Activated CD4-positive, alpha-beta T cell treated with anti-CD3 and anti-CD28 coated beads, Interleukin-2, amount 50 U/mL, for 16 hours (primary cell): ENCODE data around the gene C1QL2.

Experiments used
- DNase-seq: peaks from one replicate; pipeline ENCODE4 v3.0.0-alpha.2; 2020

The C1QL2 gene

DNA sequence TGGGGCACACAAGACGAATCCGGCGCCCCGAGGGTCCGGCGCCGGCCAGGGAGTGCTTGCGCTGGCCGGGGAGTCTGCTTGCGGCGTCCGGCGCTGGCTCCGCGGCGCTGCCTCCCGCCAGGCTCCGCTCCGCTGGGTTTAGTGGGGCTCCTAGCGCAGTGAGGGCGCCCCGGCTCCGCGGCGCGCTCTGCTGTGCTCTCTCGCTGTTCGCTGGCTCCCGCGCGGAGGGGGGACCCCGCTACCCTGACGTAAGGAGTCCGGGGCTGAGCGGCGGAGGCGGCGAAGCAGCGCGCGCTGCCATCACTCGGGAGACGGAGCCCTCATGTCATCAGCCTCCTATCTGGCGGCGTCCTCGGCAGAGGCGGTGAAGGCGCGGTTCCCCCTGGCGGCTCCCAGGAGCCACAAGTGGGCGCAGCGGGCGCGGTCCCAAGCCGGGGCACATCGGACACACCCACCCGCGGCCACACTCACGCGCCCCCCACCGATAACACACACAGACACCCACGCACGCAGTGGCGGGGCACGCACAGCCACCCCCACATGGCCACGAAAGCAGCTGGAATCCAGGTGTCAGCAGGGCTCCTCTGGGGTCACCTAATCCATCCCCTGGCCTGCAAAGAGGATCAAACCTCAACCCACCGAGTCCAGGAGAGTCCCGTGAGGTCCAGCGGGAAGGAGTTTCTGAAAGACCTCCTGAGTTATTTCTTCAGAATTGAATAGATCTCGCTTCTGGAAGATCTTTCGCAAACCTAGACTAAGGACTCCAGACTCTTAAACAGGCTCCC is at the start of gene C1QL2:
C1QL2 (minus strand) TSS at position 189 of the 785 bp plus-strand sequence. CDS start 482 bp downstream, outside the sequence.
- DNase-seq: no peak

DNA sequence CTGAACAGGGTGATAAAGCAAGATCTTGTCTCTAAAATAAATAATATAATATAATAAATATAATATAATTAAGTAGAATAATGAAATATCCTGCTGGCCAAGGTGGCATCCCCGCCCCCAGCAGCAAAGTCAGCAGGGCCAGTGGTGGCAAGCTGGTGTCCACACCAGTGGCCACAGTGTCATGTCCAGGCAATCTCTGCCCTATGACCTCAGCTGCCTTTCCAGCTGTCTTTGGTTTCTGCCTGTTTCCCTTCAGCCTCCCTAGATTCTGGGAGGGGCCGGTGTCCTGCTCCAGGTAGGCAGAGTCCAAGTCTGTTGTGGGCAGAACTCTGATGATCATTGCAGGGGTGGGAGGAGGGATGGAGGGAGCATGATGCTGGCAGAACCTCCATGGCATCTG is 48.9 kb upstream of the C1QL2 start:
- DNase-seq: no peak

DNA sequence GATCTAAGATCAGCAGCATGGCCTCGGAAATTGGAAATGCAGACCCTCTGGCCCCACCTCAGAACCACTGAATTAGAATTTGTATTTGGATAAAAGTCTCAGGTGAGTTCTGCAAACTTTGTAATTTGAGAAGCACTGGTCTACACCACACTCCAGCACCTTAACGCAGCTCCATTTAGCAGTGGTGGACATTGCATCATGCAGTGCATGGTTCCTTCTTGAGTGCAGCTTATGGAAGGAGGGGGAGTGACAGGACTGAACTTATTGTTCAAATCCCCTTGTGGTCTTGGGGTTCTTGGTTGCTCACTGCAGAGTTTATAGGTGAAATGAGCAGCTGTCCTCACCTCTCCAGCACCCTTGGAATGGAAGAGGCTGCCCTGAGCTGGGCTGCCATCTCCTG is 47.6 kb upstream of the C1QL2 start:
- no peak for DNase-seq

DNA sequence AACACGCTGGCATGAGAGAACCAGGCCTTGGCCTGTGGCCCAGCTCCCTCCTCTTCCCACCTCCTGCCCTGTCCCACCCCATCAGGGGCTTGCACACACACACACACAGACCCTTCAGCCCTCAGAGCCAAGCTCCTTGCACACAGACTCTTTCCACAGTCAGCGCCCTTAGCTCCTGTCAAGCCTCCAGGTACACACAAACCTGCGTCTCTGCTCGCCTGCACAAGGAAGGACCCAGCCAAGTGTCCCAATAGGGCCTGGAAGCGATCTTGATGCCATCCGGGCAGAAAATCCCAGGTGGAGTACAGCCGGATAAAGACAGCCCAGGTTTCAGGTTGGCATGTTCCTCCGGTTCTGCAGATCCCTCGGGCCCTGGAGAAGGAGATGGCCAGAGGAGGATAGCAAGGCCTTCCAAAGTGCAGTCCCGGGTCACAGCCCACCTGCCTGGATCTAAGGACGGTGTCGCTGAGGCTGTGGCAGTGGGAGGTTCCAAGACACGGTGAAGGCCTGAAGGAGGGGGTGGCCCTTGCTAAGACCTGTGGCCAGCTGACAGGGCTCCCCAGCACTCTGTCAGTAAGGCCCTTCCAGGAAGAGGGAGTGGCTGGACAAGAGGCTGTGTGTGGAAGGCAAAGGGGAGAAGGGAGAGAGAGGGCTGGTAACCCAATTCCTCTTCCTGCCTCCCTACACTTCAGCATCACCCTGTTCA is 46.6 kb upstream of the C1QL2 start:
- no peak for DNase-seq

DNA sequence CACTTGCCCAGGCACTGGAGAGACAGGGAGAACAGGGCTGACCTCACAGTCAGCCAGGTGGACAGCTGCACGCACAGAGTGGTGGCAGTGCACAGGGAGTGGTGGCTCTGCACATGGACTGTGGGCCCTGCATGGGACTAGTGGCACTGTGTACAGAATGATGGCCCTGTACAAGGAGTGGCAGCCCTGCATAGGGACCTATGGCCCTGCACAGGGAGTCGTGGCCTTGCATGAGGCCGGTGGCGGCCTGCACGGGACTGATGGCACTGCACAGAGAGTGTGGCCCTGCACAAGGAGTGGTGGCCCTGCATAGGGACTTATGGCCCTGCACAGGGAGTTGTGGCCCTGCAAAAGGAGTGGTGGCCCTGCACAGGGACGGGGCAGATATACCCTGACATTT is 46.0 kb upstream of the C1QL2 start:
- DNase-seq: no peak

DNA sequence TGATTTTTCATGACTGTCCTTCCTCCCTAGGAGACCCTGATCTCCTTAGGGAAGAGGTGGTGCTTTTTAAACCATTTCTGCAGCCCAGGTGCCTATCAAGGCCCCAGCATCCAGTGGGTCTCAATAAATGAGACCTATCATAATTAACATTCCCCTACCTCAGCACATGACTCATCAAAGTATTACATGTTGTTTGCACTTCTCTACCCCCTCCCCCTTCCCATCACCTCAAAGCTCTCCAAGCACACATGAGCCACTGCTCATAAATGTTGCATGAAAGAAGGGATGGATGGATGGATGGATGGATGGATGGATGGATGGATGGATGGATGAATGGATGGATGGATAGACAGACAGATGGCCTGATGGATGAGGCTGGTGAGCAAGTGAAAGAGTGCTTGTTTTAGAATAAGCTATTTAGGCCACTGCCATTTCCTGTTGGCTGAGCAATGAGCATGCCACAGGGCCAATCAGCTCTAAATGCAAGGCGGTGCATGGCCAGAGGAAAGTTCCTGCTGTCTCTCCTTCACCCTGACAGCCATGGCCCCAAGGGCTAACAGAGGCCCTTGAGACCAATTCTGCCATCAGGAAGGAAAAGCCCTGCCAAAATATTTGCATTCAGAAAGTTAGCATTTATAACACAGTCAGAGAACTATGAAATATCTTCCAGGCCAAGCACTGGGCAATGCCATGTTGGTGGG is 44.2 kb upstream of the C1QL2 start:
- DNase-seq: no peak

DNA sequence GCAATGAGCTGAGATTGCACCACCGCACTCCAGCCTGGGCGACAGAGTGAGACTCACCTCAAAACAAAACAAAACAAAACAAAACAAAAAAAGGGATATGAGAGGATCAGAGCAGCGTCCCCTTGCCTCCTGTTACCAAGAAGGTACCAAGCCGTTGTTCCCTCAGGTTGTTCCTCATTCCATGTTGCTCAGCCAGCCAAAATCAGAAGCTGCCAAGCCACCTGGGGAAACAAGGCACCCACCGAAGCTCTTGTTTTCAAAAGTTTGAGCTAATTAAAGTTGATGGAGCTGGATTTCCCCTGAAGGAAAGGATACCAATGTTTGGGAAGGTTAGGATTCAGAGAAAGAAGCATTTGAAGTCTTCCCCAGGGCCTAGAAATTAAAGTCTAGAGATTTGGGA is 43.3 kb upstream of the C1QL2 start:
- DNase-seq: no peak

DNA sequence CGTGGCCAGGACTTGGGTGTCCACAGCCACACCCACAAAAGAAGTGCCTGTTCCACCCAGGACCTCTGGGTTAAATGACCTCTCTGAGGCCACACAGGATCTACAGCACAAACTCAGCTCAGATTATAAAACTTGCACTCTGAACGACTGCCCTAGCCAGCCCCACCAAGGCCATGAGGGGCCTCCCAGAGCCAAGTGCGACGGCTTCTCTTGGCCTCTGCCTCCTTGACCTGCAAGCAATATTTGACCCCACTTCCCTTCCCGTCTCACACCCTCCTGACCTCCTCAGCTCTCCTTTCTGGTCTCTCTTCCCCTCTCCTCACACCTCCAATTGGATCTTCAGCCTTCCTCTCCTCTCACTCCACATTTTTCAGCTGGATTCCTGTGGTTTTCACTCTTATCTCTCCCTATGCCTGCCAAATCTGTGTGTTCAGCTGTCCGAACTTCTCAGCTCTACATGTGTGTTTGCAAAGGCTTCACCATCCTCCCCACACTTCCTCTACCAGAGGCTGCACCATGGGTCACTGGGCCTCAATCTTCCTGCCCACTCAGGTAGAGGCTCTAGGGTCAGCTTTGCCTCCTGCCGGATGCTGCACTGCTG is 39.8 kb upstream of the C1QL2 start:
- DNase-seq: no peak

DNA sequence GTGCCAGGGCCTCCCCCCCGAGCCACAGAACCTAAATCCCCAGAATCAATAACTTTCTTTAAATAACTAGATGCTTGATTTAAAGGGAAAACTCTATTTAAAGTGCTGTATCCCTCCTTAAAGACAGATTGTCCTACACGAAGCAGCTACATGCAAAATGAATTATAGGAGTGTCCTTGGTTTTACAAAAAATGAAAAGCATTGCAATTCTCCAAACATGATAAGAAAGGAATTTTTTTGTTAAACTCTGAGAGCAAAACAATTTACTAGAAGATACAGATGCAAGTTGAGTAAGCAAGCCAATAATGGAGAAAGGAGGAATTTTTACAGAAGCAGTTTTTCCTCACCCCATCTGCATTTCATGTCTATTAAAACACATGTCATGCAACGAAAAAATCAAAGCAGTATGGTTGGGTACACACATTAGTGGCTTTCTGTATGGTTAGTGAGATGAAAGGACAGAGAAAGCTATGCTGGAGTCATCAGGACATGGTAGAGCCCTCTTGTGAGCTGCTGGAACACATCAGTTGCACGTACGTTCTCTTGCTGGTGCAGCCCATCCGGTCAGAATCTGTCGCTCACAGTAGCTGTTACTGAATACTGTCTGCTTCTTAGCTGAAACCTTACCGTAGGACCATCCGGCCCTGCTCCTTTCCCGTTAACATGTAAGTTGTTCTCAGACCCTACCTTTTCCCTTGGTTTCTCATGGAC is 39.1 kb upstream of the C1QL2 start:
- DNase-seq: no peak

DNA sequence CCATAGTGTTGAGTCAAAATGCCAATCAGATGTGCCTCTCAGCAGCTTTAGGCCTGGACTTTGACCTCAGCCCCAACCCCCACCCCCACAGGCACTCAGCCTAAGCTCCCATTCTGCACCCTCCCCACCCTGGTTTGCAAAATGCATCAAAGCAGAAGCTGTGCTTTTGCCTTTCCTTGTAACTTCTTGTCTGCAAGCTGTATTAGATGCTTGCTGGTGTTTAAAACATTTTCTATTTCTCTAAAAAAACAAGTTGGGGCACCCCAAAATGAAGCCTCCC is 38.5 kb upstream of the C1QL2 start:
- DNase-seq: no peak

DNA sequence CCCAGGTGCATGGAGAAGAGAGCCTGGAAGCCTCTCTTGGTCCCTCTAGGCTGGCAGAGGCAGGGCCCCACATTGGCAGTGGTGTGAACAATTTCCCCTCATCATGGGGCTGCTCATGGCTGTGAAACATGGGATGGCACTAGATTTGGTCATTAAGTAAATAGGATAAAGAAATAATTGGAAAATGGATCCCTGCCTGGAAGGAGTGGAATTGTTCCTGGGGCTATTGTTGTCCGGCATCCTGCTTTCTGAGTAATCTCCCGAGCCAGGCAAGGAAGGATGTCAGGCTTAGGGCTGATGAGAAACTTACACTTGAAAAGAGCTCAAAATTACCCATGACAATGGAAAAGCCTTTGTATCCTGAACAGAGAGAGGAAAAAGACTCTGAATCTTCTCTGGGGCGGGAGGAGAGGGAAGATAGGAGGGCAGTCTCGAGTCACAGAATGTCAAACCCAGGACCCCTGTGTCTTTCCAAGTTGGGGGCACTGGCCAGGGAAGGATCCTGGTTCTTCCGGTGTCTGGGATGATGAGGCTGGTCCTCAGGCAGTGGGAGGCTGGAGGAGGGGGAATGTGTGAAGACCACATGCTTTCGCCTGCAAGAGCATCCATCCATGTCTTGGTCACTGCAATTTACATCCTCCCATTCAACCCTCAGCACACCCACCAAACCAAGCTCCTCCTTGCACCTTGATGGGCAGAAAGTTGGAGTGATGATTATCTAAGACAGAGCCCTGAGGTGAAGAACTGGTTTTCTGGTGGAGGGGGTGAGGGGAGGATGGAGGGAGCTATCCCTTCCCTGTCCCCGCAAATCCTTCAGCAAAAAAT is 38.0 kb upstream of the C1QL2 start:
- DNase-seq: no peak

DNA sequence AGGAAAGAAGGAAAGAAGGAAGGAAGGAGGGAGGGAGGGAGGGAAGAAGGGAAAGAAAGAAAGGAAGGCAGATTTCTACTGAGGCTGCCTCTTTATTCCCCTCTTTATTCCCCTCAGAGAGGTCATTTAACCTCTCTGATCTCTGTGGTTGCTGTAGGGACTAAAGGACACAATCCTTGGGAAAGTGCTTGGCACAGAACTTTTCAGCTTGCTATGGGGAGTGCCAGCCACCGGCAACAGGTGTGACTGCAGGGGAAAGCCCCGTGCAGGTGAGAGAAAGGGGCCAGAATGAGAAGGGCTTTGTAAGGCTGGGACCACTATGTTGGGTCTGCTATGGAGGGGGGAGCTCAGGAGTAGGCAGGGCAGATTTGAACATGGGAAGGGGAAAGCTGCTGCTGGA is 37.3 kb upstream of the C1QL2 start:
- DNase-seq: no peak

DNA sequence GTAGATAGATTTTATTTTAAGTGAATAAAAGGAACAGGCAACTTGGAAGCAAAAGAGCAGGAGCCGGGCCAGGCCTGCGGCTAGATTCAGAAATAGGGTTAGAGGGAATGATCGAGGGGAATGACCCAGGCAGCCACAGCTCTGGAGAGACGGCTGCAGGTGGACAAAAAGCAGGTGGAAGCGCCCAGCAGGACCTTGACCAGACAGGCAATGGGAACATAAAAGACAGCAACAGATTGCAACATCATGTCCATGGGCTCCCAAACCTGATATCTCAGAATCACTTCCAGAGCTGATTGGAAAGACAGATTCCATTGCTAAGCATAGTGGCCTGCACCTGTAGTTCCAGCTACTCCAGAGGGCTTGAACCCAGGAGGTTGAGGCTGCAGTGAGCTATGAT is 36.5 kb upstream of the C1QL2 start:
- DNase-seq: no peak

DNA sequence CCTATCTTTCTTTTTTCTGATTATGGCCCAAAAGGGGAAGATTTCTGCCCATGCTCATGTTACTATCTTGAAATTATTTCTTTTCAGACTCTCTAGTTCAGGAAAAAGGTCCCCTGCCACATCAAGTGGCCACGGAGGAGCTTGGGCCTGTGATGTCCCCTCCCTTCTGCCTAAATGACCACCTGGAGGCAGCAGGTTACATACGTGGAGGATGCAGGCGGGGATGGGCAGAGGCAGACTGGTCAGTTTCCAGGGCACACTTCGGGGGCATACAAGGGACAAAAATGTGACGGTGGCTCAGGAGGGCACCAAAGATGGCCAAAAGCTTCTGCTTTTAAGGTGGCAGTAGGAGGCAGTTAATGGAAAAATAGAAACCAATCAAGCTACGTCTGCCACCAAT is 34.3 kb upstream of the C1QL2 start:
- DNase-seq: no peak

DNA sequence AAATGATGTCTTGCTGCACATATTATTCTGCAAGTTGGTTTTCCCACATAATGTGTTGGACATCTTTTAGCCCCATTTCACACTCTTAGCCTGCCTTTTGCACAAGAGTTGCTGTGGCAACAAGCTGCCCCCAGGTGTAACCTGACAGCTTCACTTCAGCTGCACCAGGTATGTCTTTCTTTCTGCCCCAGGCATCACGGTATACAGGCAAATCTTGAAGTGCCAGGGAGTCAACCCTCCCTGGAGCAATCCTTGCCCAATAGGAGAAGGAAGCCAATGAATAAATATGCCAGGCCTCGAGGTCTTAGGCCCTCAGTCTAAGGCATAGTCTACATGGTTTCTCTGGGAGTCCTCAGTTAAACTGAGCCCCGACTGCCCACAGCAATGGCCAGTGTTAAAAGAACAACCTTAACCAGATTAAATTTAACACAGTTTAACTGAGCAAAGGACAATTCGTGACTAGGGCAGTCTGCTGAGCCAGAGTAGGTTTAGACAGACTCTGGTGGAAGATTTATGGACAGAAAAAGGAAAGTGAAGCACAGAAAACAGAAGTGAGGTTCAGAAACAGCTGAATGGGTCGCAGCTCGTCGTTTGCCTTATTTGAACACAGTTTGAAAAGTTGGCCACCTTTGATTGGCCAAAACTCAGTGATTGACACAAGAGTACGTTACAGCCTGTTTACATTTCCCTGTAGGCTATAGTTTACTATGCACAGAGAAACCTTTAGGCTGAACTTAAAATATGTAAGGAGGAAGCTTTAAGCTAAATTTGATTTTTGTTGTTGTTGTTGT is 32.0 kb upstream of the C1QL2 start:
- no peak for DNase-seq

DNA sequence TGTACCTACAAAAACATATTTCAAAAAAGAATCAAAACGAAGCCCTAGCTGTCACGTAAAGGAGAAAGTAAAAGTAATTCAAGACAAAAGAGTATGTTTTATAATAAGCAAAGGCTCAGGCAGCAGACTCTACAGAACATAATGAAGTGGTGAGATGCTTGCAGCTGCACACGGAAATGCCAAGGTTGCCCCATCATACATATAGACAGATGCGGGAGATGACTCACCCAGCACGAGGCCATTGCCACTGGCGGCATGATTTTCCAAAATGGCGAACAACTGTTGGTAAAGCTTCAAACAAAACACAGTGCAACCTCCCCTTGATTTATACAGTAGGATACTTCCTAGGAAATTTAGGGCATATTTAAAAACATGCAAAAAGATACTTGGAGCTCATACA is 26.0 kb upstream of the C1QL2 start:
- DNase-seq: no peak

DNA sequence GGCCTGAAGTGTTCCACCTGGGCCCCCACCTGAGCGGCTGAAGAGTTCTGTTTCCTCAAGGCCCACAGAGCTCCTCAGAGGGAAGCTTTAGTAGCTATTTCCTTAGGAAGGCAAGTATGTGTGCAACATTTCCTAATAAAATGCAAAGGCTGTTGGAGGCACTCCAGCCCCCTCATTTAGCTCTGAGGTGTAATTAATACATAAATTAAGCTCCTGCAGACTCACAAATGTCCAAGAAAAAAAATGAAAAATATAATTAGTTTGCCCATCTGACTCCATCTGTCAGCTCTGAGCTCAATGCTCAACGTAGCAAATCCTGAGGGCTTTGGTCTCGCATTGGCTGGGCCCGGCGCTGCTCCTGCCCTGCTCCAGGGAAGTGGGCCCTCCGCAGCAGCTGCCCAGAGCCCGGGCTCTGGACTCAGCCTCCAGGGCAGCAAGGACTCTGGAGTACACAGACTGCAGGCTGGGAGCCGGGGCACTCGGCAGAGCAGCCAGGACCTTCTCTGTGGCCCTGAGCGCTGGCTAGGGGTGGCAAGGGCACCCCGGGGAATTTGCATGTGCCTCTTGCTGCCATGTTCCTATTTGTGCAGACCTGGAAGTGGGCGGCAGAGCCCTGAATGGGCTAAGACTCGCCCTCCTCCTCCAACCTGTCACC is 23.4 kb upstream of the C1QL2 start:
- no peak for DNase-seq

DNA sequence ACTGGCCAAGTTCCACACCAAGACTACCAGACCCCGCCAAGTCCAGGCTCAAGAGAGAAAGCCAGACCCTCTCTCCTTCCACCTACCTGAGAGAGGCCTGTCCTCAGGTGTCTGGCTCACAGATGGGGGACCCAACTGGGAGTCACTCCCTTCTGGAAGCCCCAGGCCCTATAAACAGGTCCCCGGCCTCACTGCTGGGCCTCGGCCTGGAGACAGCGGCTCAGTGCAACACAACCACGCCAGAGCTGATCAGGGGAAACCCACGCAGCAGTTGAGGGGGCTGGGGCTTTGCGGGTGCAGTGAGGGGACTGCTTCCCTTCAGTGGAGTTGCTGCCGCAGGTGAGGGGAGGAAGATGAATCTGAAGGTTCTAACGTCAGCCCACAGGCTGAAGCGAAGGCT is 22.8 kb upstream of the C1QL2 start:
- no peak for DNase-seq

DNA sequence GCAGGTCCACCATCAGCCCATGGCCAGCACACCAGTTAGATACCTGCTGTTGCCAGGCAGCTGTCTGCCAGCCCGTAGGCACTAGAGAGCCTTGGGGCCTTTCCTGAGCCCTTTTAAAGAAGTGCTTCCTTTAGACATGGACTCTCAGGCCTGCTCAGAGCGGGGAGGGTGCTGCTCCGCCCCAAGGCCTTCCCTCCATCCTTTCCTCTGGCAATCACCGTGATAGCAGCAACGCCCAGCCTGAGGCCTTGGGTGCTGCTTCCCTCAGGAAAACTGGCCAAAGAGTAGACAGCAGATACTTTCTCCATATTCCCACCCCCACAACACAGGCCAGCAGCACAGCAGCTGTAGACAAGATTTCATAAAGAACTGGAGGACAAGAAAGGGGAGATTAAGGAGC is 22.3 kb upstream of the C1QL2 start:
- DNase-seq: no peak

DNA sequence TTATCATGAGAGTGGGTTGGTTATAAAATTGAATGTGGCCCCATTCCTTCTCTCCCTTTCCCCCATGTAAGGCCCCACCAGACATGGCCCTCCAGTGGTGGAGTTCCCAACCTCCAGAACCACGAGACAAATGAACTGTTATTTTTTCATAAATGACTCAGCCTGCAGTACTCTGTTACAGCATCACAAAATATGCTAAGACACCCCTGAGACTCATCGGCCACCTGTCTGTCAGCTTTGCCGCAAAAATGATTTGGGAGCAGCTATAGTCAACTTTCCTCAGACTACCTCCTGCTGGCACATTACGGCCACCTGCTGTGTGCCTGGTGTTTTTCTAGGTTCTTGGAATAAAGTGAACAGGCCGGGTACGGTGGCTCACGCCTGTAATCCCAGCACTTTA is 21.4 kb upstream of the C1QL2 start:
- no peak for DNase-seq

DNA sequence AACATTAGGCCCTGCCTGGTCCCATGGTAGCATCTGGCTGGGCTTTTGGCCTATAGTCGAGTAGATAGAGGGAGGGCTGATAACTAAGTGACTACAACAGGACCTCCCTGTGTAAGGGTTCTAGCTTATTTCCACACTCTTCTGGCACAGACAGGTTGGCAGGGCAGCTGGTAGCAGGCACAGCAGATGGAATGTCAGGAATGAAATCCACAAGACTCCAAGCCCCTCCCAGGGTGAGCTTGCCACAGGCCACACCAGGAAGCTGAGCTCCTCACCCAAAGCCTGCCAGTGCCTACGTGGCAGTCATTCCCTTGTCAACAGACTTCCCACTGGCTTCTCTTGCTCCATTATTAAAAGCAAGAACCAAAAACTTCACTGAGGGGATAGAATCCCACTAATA is 20.7 kb upstream of the C1QL2 start:
- DNase-seq: no peak
